A172 (cell line): ENCODE data around the gene MECR. TPM values are rescaled to one million over a fixed set of nuclear protein-coding genes. Genes with fewer than 3 reads are reported as not detected.

ENCODE experiments used
- DNase-seq: peaks from one replicate; pipeline ENCODE4 v3.0.0-alpha.2; 2015; ENCODE audit warnings: low spot score
- total RNA-seq: library from RNA; depleted of rRNA; stranded (reverse); fragments of >200 nt; shearing (Covaris generic); gene quantifications from 2 replicates; pipeline ENCODE4 v1.2.3, GENCODE V29; 2014

Gene MECR
- total RNA-seq, 1 experiment from 2014 or later, result 16.8 TPM

DNA sequence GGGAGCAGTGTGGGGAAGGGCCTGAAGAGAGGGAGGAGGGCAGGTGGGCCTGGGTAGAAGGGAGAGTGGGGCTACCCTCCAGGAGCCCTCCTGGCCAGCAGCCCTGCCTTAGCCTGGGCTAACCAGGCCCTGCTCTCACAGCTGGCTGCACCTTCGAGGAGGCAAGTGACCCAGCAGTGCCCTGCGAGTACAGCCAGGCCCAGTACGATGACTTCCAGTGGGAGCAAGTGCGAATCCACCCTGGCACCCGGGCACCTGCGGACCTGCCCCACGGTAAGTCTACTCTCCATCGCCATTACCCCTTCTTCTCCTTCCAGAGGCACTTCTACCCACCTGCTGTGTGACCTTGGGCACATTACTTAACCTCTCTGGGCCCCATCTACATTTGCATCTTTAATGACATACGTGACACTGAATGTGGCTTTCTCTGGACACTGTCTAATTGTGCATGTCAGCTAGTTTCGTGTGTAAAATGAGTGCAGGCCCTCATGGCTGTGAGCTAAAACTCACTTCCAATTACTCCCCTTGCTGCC lies 24.5 kb upstream of the MECR start:
- no peak for DNase-seq

GRCh38 chr1:29254346-29254745 lies 23.6 kb upstream of the MECR start:
- no peak for DNase-seq

GRCh38 chr1:29253180-29253579 lies 22.4 kb upstream of the MECR start:
- DNase-seq, result no peak

DNA sequence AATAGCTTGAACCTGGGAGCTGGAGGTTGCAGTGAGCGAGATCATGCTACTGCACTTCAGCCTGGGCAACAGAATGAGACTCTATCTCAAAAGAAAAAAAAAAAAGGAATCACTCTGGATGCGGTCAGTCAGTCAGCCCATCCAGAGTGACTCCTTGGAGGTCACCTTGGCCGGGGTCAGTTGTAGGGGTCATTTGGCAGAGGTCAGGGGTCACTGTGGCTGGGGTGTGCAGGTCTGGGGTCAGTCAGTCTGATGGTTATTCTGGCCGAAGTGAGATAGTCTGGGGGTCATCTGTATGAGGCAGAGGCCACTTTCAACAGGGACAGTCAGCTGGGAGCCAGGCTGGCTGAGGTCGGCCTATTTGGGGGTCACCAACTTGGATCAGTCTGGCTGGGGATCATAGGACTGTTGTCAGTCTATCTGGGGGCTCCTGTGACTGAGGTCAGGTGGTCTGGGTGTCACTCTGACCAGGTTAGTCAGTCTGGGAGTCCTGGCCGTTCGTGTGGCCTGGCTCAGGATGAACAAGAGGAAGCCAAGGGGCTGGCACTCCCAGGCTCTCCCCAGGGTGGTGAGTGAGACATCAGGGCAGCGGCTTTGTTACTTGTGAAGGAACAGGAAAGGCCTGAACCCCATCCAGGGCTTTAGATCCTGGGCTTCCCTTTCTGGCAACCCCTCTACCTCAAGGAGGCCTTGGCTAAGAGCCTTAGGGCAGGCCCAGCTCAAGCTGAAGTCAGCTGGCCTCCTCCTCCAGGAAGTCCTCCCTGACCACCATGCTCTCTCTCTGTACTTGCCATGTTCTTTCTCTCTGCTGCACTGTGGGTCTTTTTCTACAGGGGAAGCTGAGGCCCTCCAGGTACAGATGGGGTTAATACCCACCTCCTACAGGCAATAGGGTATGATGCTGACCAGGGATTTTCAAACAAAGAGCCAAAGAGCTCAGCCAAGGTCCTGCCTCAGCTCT lies 20.7 kb upstream of the MECR start:
- no peak for DNase-seq

- no peak for DNase-seq
Observed at GRCh38 chr1:29249951-29250581, 19.3 kb upstream of the MECR start.

- DNase-seq, result peak; percentile 58
Observed at GRCh38 chr1:29249170-29249691, 18.5 kb upstream of the MECR start.

DNA sequence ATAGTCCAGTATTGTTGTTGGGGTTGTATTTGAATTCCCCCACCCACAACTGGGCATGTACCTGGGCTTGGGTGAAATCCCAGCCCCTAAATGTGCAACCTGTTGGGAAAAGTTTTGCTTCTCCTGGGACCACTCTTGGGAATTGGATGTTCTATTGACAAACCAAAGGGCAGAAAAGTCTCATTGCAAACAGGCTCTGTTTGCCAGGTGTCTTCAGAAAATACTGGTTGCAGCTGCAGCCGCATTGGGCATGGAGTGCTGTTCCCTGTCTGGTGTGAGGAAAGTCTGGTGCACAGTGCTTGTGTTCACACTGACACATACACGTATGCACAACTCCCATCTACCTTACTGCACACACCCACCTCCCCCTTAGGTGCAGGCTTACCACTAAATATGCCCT lies 17.7 kb upstream of the MECR start:
- no peak for DNase-seq

DNA sequence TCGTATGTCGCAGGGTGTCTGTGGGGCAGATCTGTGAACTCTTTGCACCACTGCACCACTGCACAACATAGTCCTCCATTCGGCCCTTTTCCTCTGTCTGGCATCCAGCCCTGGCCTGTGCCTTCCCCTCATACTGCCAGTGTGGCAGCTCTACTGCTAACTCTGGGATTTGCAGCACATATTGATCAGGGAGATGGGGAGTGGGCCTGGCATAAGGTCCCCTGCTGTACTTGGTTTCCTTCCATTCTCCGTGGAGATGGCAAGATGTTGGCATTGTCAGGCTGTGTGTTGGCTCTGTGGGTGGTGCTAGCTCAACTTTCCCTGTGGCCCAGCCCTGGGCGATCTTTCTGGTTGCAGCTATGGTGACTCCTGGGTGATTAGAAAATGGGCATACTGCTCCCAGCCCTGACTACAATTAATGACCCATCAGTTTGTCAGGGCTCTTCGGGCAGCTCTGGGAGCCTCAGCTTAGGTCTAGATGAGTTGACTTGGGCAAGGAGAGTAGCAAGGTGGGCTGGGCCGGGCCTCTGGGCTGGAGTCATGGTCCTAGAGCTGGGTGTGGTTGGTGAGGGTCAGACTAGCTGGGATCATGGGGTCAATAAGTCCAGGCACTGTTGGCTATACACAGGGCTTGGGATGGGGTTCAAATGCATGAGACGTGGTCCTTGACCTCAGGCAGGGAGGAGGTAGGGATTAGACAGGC lies 17.0 kb upstream of the MECR start:
- no peak for DNase-seq

- no peak for DNase-seq
Observed at GRCh38 chr1:29247044-29247443, 16.3 kb upstream of the MECR start.

GRCh38 chr1:29245876-29246275 lies 15.1 kb upstream of the MECR start:
- DNase-seq, result peak; percentile 37

- no peak for DNase-seq
Observed at GRCh38 chr1:29245261-29245660, 14.5 kb upstream of the MECR start.

DNA sequence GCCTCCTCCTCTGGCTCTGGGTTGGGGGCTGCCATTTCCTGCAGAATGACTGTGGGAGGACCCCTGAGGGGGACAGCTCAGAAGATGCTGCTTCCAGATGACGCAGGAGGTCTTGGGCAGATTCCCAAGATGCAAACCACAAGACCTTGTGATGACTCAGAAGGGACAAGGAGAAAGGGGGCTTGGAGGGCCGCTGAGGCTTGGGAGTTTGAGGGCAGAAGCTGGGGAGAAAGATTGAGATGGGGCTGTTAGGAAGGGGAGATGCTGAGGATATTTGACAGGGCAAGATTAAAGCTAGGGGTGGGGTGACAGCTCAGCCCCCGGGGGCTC lies 13.1 kb upstream of the MECR start:
- peak; percentile 46 for DNase-seq

DNA sequence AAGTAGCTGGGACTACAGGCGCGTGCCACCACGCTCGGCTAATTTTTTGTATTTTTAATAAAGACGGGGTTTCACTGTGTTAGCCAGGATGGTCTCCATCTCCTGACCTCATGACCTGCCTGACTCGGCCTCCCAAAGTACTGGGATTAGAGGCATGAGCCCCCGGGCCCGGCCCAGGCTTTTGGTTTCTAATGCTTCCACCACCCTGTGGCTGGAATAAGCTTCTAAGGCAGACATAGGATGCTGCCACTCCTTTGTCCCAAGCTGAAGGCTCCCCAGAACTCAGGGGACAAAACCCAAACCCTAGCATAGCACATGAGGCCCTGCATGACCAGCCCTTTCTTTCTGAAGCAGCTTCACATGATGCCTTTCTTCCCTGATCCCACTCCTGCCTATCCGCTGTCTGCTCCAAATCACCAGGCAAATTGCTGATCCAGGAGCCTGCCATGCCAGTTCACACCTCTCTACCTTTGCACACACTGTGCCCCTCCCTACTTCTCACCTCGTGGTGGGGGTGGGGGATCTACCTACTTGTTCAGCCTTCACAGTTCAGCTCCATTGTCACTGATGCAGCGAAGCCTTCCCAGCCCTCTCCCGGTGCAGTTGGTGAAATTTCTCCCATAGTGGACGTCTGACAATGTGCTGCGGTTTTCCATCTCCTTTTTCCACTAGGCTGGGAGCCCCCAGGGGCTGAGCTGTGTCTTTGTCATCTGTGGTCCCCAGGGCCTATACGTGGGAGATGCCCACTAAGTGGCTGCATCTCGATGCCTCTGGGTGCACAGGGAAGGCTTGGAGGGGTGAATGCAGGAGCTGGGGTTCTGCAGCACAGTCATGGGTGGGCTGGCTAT lies 12.5 kb upstream of the MECR start:
- DNase-seq, result no peak

DNA sequence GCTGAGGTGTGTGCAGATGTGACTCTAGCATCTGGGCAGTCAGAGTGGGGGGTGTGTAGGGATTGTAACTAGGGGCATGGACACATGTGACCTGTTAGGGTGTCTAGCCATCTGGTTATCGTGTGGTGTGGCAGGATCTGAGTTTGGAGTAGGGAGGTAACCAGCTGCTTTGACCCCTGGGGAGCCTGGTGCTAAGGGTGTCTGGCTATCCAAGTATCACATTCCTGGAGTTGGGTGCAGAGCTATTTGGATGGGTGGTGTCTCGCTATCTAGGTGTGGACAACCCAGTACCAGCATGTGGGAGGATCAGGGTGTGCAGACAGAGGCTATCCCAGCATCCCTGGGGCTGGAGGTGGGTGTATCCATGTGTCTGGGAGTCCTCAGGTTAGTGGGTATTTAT lies 10.3 kb upstream of the MECR start:
- no peak for DNase-seq

DNA sequence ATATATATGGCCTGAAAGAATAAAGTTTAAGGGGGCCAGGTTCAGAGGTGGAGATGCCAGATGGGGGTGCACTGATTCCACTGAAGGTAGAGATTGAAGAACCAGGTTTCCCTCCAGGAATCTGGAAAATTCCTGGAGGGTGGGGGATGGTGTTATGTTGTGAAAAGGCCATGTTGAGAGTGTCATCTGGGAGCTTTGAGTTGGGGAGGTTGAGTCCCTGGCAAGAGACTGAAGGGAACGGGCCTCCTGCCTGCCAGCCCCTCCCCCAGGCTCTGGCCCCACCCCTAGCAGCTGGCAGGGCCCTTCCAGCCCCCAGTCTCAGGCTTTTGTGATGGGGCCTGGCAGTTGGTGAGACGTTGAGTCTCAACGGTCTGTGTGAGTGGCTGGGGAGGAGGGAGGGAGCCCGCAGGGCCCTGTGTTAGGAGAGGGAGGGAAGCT lies 9.7 kb upstream of the MECR start:
- no peak for DNase-seq

DNA sequence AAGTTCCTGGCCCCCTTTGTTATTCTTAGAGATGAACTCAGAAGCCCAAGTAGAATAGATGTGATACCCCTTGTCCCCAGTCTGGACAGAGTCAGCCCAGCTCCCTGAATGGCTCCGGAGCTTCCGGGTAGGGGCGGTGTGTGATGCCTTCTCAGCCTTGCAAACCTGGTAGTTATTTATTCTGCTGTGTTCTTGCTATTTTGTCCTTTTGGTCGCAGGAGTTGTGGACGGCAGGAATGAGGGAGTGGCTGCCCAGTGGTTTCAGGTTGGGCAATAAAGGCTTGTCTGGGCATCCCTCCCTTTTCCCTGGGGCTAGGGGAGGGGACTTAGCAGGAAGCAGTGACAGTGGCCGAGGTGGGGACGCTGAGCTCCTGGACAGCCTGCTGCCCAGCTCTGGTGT lies 8.4 kb upstream of the MECR start:
- DNase-seq, result no peak

- DNase-seq, result no peak
Observed at GRCh38 chr1:29238620-29239002, 7.9 kb upstream of the MECR start.

DNA sequence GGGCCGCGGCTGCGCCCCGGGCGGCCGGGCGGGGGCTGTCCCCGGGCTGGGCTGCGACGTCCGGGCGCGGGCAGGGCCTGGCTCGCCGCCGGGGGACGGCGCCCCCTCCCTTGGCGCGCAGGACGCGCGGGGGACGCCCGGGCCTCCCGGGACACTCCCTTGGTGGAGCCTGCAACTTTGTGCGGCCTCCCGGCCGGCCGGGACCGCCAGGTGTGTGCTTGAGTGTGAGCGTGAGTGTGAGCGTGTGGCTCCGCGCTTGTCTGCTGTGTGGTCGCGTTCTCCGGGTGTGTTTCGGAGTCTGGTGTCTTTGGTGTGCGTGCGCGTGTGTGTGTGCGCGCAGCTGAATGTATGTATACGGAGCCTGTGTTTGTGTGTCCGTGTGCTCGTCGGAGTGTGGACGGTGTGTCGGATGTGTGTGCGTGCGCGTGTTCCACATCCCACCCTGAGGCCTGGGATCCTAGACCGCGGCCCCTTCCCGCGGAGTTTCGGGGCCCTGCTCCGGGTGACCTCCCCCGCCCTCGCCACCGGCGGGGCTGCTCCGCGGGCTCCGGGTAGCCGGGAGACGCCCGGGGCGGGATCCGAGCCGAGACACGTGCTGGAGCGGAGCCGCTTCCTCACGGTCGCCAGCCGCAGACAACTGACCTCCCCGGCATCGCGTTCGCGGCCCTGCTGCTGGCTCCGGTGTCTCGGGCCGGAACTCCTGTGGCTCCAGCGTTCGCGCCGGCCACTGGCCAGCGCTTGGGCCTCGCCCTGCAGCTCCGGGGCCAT lies 7.3 kb upstream of the MECR start:
- no peak for DNase-seq

DNA sequence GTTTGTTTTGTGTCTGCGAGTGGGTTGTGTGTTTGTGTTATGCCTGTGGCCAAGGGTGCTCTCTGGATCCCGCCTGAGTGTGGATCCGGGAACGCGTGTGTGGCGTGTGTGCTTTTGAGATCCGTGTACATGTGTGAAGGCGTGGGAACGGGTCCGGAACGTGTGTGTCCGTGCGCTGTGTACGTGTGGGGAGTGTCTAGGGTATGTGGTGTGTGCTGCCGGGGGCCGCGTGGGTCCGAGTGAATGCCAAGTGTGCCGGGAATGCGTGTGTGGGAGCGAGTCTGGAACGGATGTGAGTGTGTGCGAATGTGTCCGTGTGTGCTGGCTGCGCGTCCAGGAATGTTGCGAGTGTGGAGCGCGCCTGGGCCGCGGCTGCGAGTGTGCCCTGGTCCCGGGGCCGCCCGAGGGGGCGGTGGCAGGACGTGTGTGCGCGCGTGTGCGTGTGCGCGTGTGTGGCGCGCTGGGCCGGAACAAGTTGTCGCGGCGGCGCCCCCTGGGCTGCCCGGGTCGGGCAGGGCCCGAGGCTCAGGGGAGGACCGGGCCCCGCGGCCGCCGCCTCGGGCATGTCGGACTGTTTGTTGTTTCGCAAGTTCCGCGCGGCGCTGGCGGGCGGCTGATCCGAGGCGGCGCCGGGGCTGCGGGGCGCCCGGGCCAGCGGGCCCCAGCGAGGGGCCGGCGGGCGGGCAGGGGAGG lies 6.5 kb upstream of the MECR start:
- DNase-seq, result no peak

GRCh38 chr1:29236712-29237128 lies 6.0 kb upstream of the MECR start:
- no peak for DNase-seq
